ENCODE data around the gene PARP4. TPM values are rescaled to one million over a fixed set of nuclear protein-coding genes. Genes with fewer than 3 reads are reported as not detected.
"Not testable (repeated sequence)": the region's sequence is repeated elsewhere in the genome, so short reads cannot be mapped to it uniquely, and the experiment has no call there.

The PARP4 gene
- total RNA-seq, 6 experiments from 2014 or later = 23.0 to 41.2 (median 36.5) TPM

GRCh38 chr13:24407844-24408243 is 104.7 kb downstream of the PARP4 start:
- Histone ChIP-seq H3K27me3 (no peaks in the 10 kb centered on the region), H3K4me3 (no peak overlapping the region), H3K27ac (no peak overlapping the region), H3K36me3 (no peaks in the 10 kb centered on the region), H3K4me1 (no peaks in the 10 kb centered on the region), H3K9me3 (no peaks in the 10 kb centered on the region)
- TF ChIP-seq POLR2A (IDR thresholded peaks at IDR 0.05) (no peak), CTCF (IDR thresholded peaks at IDR 0.05) (no peak)
- ATAC-seq = no peak
- intact Hi-C loops (cut with DNase I) = no loop called here
- 54% methylated on average over 3 of the region's 3 CpGs for WGBS (ENCODE audit: insufficient coverage, low coverage, low lambda C conversion rate, missing lambda C conversion rate)
- no peak for DNase-seq

GRCh38 chr13:24406524-24406923 is 106.1 kb downstream of the PARP4 start:
- H3K9me3 ChIP-seq = no peaks in the 10 kb centered on the region
- DNase-seq (no peak), ATAC-seq (no peak)
- no peaks in the 10 kb centered on the region for H3K36me3 ChIP-seq
- H3K27ac ChIP-seq = no peak overlapping the region
- H3K4me1 ChIP-seq = no peaks in the 10 kb centered on the region
- no peaks in the 10 kb centered on the region for H3K27me3 ChIP-seq
- H3K4me3 ChIP-seq = no peak overlapping the region
- intact Hi-C loops (cut with DNase I) = no loop called here
- WGBS (ENCODE audit: insufficient coverage, low coverage, low lambda C conversion rate, missing lambda C conversion rate) = 67% methylated on average over 4 of the region's 4 CpGs
- TF ChIP-seq POLR2A (IDR thresholded peaks at IDR 0.05) (no peak), CTCF (IDR thresholded peaks at IDR 0.05) (no peak)

- Histone ChIP-seq H3K27ac (no peak overlapping the region), H3K4me1 (no peaks in the 10 kb centered on the region), H3K4me3 (no peak overlapping the region), H3K36me3 (no peaks in the 10 kb centered on the region), H3K9me3 (no peaks in the 10 kb centered on the region), H3K27me3 (no peaks in the 10 kb centered on the region)
- WGBS (ENCODE audit: insufficient coverage, low coverage, low lambda C conversion rate, missing lambda C conversion rate) = 65% methylated on average over 2 of the region's 2 CpGs
- no peak for TF ChIP-seq POLR2A (IDR thresholded peaks at IDR 0.05)
- ATAC-seq (no peak), DNase-seq (no peak)
- intact Hi-C loops (cut with DNase I) = no loop called here
Observed at GRCh38 chr13:24396821-24397220, 115.8 kb downstream of the PARP4 start.

GRCh38 chr13:24392972-24393371 is 119.6 kb downstream of the PARP4 start:
- intact Hi-C loops (cut with DNase I) = no loop called here
- TF ChIP-seq POLR2A (IDR thresholded peaks at IDR 0.05) (no peak), CTCF (IDR thresholded peaks at IDR 0.05) (no peak)
- Histone ChIP-seq H3K36me3 (no peaks in the 10 kb centered on the region), H3K9me3 (no peaks in the 10 kb centered on the region), H3K27ac (no peak overlapping the region), H3K4me3 (no peak overlapping the region), H3K27me3 (no peaks in the 10 kb centered on the region), H3K4me1 (no peaks in the 10 kb centered on the region)
- DNase-seq (no peak), ATAC-seq (no peak)
- 87% methylated on average over 3 of the region's 4 CpGs for WGBS (ENCODE audit: insufficient coverage, low coverage, low lambda C conversion rate, missing lambda C conversion rate)

- H3K27ac ChIP-seq; intact Hi-C loops (cut with DNase I); H3K4me1 ChIP-seq; H3K27me3 ChIP-seq; H3K4me3 ChIP-seq; H3K9me3 ChIP-seq; DNase-seq; ATAC-seq; H3K36me3 ChIP-seq: not testable (repeated sequence)
- WGBS (ENCODE audit: insufficient coverage, low coverage, low lambda C conversion rate, missing lambda C conversion rate) = 88% methylated on average over 12 of the region's 27 CpGs
Observed at GRCh38 chr13:24391771-24392683, 120.6 kb downstream of the PARP4 start.

- H3K27me3 ChIP-seq; ATAC-seq; H3K27ac ChIP-seq; H3K9me3 ChIP-seq; H3K36me3 ChIP-seq; H3K4me1 ChIP-seq; DNase-seq; H3K4me3 ChIP-seq; intact Hi-C loops (cut with DNase I): not testable (repeated sequence)
- WGBS (ENCODE audit: insufficient coverage, low coverage, low lambda C conversion rate, missing lambda C conversion rate) = no CpG with 5 or more reads among the region's 9 CpGs
Observed at GRCh38 chr13:24390795-24391194, 121.8 kb downstream of the PARP4 start.

Measured in right lobe of liver (tissue), 6 donors.